Measurements from ENCODE around the gene ACKR3.

DNA sequence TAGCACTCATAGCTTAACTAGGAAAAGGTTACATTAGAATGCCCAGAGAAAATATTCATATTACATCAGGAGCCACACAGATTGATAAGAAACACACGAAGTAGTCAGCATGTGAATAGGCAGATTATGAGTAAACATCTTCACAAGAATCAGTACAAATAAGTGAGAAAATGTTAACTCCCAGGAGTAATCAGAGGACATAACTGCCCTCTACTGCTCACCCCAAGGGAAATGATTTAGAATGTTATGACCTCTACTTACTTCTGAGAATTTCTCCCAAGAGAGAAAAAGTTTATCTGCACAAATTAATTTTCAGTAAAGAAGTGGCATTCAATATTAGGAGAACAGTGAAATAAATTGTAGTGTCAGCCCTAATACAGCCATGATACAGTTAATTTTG, 39.1 kb upstream of the ACKR3 start:
- TF ChIP-seq, protein P1, sequence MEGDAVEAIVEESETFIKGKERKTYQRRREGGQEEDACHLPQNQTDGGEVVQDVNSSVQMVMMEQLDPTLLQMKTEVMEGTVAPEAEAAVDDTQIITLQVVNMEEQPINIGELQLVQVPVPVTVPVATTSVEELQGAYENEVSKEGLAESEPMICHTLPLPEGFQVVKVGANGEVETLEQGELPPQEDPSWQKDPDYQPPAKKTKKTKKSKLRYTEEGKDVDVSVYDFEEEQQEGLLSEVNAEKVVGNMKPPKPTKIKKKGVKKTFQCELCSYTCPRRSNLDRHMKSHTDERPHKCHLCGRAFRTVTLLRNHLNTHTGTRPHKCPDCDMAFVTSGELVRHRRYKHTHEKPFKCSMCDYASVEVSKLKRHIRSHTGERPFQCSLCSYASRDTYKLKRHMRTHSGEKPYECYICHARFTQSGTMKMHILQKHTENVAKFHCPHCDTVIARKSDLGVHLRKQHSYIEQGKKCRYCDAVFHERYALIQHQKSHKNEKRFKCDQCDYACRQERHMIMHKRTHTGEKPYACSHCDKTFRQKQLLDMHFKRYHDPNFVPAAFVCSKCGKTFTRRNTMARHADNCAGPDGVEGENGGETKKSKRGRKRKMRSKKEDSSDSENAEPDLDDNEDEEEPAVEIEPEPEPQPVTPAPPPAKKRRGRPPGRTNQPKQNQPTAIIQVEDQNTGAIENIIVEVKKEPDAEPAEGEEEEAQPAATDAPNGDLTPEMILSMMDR (IDR thresholded peaks at IDR 0.05), result no peak
- no peak for TF ChIP-seq POLR2A (IDR thresholded peaks at IDR 0.05)
